Measurements from ENCODE around the gene RBM19. TPM values are rescaled to one million over a fixed set of nuclear protein-coding genes. Genes with fewer than 3 reads are reported as not detected.

Gene RBM19
- total RNA-seq, 1 experiment from 2014 or later, result 26.3 TPM

GRCh38 chr12:113781415-113782198 lies 184.5 kb downstream of the RBM19 start:
- peak; percentile 16 for DNase-seq (ENCODE audit: low read depth)

GRCh38 chr12:113779774-113780173 lies 186.4 kb downstream of the RBM19 start:
- DNase-seq (ENCODE audit: low read depth), result no peak

- no peak for DNase-seq (ENCODE audit: low read depth)
Observed at GRCh38 chr12:113778432-113779132, 187.5 kb downstream of the RBM19 start.

GRCh38 chr12:113777751-113778150 lies 188.4 kb downstream of the RBM19 start:
- no peak for DNase-seq (ENCODE audit: low read depth)

GRCh38 chr12:113776536-113776935 lies 189.6 kb downstream of the RBM19 start:
- DNase-seq (ENCODE audit: low read depth), result no peak

GRCh38 chr12:113774526-113774925 lies 191.6 kb downstream of the RBM19 start:
- no peak for DNase-seq (ENCODE audit: low read depth)

GRCh38 chr12:113772505-113773030 lies 193.6 kb downstream of the RBM19 start:
- no peak for DNase-seq (ENCODE audit: low read depth)

GRCh38 chr12:113770389-113770865 lies 195.7 kb downstream of the RBM19 start:
- DNase-seq (ENCODE audit: low read depth), result no peak

GRCh38 chr12:113769305-113769704 lies 196.8 kb downstream of the RBM19 start:
- no peak for DNase-seq (ENCODE audit: low read depth)

GRCh38 chr12:113768850-113769249 lies 197.3 kb downstream of the RBM19 start:
- DNase-seq (ENCODE audit: low read depth), result no peak

GRCh38 chr12:113766879-113767878 lies 198.9 kb downstream of the RBM19 start:
- DNase-seq (ENCODE audit: low read depth), result peak; percentile 75

Data from LHCN-M2 (cell line).